Measurements from ENCODE around the gene NR4A1.

The NR4A1 gene

DNA sequence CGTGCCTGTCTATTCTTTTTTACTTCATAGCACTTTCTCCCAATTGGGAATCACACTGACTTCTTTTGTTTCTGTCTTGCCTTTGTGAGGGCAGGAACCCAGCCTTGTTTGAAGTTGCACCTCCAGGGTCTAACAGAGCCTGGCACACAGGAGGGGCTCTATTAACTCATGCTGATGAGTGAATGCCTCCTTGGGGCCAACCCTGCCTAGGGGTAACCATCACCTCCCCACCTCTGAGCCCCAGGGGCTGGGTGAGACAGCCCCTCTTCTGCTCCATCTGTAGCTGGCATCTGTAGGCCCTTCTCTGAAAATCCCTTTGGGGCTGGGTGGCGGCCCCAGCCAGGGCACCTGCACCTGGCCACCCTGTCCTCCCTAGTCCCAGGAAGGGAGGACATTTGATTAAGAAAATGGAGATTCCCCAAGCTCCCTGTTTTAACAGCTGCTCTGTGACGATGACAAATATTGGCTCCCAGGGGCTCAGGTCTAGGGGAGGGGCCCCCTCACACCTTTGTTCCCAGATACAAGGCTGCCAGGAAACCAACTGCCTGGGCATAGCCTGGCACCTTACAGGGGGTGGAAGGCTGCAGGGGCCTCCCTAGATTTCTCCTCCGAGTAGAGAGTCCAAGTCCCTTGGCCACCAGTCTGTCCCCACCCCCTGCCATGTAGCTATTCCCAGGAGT, 32.7 kb upstream of the NR4A1 start:
- Histone ChIP-seq H3K36me3 (ENCODE audit: low read depth) (no peaks in the 10 kb centered on the region), H3K9me3 (ENCODE audit: severe bottlenecking) (no peaks in the 10 kb centered on the region), H3K27me3 (ENCODE audit: insufficient read depth, poor library complexity, severe bottlenecking) (no peaks in the 10 kb centered on the region), H3K4me1 (ENCODE audit: insufficient read depth, poor library complexity, severe bottlenecking) (no peaks in the 10 kb centered on the region), H3K27ac (ENCODE audit: poor library complexity, severe bottlenecking) (no peak overlapping the region), H3K4me3 (ENCODE audit: severe bottlenecking) (no peak overlapping the region)
- ATAC-seq (ENCODE audit: low read depth) (no peak), DNase-seq (ENCODE audit: low spot score) (no peak)
- TF ChIP-seq, protein P1, sequence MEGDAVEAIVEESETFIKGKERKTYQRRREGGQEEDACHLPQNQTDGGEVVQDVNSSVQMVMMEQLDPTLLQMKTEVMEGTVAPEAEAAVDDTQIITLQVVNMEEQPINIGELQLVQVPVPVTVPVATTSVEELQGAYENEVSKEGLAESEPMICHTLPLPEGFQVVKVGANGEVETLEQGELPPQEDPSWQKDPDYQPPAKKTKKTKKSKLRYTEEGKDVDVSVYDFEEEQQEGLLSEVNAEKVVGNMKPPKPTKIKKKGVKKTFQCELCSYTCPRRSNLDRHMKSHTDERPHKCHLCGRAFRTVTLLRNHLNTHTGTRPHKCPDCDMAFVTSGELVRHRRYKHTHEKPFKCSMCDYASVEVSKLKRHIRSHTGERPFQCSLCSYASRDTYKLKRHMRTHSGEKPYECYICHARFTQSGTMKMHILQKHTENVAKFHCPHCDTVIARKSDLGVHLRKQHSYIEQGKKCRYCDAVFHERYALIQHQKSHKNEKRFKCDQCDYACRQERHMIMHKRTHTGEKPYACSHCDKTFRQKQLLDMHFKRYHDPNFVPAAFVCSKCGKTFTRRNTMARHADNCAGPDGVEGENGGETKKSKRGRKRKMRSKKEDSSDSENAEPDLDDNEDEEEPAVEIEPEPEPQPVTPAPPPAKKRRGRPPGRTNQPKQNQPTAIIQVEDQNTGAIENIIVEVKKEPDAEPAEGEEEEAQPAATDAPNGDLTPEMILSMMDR (IDR thresholded peaks at IDR 0.05; ENCODE audit: poor library complexity, severe bottlenecking): no peak

DNA sequence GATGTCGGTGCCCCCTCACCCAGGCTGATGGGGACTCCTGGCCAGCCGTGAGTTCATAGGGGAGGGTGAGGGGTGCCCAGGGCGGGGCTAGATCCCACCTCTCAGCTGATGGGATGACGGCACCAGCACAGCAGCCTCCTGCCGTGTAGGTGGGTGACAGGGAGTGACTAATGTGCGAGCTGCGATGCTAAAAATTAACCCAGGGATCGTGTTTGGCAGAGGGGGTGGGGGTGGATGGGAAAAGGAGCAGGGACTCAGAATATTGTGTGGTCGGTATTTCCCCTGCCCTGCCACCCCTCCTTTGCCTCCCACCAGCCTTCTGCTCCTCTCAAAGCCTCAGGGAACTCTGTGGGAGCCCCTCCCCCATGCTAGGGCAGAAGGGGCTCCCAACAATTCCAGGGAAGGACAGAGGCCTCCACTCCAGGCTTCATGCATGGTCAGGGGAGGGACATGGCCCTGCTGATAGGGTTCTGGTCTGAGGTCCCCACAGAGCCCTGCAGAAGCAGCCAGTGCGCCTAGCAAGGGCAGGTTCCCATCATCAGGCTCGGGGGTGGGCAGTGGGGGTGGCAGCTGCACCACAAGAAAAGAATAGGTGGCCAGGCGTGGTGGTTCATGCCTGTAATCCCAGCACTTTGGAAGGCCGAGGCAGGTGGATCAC, 32.0 kb upstream of the NR4A1 start:
- no peak for ATAC-seq (ENCODE audit: low read depth)
- no peak overlapping the region for H3K27ac ChIP-seq (ENCODE audit: poor library complexity, severe bottlenecking)
- H3K4me1 ChIP-seq (ENCODE audit: insufficient read depth, poor library complexity, severe bottlenecking): no peaks in the 10 kb centered on the region
- TF ChIP-seq, protein P1 (IDR thresholded peaks at IDR 0.05; ENCODE audit: poor library complexity, severe bottlenecking): no peak
- H3K4me3 ChIP-seq (ENCODE audit: severe bottlenecking): no peak overlapping the region
- no peak for DNase-seq (ENCODE audit: low spot score)
- H3K36me3 ChIP-seq (ENCODE audit: low read depth): no peaks in the 10 kb centered on the region
- H3K27me3 ChIP-seq (ENCODE audit: insufficient read depth, poor library complexity, severe bottlenecking): no peaks in the 10 kb centered on the region
- no peaks in the 10 kb centered on the region for H3K9me3 ChIP-seq (ENCODE audit: severe bottlenecking)

DNA sequence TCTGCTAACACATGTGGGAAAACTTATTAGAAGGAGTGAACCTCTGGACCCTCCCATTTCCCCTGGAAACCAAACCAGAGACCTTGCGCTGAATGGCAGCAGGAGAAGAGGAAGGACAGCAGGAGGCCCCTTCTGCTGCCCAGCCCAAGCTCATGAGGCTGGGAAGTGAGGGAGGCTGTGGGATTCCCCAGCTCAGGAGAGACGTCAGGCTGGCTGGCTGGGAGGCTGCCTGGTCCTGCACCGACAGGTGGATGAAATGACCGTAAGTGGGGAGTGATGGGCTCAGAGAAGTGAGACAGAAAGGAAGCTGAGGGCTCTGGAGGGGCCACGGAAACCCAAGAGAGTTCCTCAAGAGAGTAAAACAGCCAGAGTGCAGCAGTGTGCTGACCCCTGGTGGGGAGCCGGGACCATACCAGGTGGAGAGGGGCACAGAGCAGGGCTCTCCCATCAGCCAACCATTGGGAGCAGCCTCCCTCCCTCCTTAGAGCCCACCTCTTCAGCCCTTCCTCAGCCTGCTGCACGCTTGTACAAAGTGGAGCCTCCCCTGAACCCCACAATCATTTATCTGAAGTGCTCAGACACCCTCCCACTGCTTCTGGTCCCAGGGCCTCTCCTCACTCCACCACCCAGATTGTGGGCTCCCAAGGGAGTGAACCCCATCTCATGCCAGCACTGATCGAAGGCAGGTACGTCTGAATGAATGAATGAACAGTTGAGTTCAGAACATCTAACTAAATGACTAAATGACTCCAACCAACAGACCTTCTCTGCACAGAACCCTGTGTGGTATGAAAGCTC, 30.5 kb upstream of the NR4A1 start:
- Histone ChIP-seq H3K36me3 (ENCODE audit: low read depth) (no peaks in the 10 kb centered on the region), H3K4me3 (ENCODE audit: severe bottlenecking) (no peak overlapping the region), H3K9me3 (ENCODE audit: severe bottlenecking) (no peaks in the 10 kb centered on the region), H3K4me1 (ENCODE audit: insufficient read depth, poor library complexity, severe bottlenecking) (no peaks in the 10 kb centered on the region), H3K27me3 (ENCODE audit: insufficient read depth, poor library complexity, severe bottlenecking) (no peaks in the 10 kb centered on the region), H3K27ac (ENCODE audit: poor library complexity, severe bottlenecking) (no peak overlapping the region)
- peak; percentile 60 for ATAC-seq (ENCODE audit: low read depth)
- TF ChIP-seq, protein P1 (IDR thresholded peaks at IDR 0.05; ENCODE audit: poor library complexity, severe bottlenecking): peak; percentile 68
- DNase-seq (ENCODE audit: low spot score): no peak

DNA sequence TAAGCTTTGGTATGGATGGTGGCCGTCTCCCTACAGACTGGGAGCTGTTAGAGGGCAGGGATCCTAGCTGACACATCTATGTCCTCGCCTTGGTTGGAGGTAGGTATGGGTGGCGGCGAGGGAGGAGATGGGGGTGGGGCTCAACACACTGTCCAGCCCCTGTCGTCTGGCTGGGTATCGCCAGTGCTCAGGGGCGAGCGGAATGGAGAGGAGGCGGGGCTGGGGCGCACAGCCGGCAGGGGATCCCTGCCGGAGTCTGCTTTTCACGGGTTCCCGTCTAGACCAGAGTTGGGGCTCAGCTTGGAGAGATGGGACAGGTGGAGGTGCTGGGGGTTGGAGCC, 28.4 kb upstream of the NR4A1 start:
- H3K4me3 ChIP-seq (ENCODE audit: severe bottlenecking): no peak overlapping the region
- no peaks in the 10 kb centered on the region for H3K9me3 ChIP-seq (ENCODE audit: severe bottlenecking)
- H3K4me1 ChIP-seq (ENCODE audit: insufficient read depth, poor library complexity, severe bottlenecking): no peaks in the 10 kb centered on the region
- ATAC-seq (ENCODE audit: low read depth) (no peak), DNase-seq (ENCODE audit: low spot score) (no peak)
- no peaks in the 10 kb centered on the region for H3K36me3 ChIP-seq (ENCODE audit: low read depth)
- no peak overlapping the region for H3K27ac ChIP-seq (ENCODE audit: poor library complexity, severe bottlenecking)
- TF ChIP-seq, protein P1 (IDR thresholded peaks at IDR 0.05; ENCODE audit: poor library complexity, severe bottlenecking): no peak
- H3K27me3 ChIP-seq (ENCODE audit: insufficient read depth, poor library complexity, severe bottlenecking): no peaks in the 10 kb centered on the region

Measured in RWPE2 (cell line).